Measurements from ENCODE around the gene INPP5K. TPM values are rescaled to one million over a fixed set of nuclear protein-coding genes. Genes with fewer than 3 reads are reported as not detected.

Gene INPP5K
- total RNA-seq, 1 experiment from 2014 or later = 29.4 TPM

GRCh38 chr17:1449412-1449967 is 66.9 kb downstream of the INPP5K start:
- no peaks in the 10 kb centered on the region for H4K20me1 ChIP-seq (ENCODE audit: control insufficient read depth, insufficient read depth, insufficient read length)
- no peak overlapping the region for H2AK5ac ChIP-seq (ENCODE audit: insufficient read length, low read length)
- H4K8ac ChIP-seq (replicated peaks; ENCODE audit: insufficient read length, low read depth, low read length) = no peak overlapping the region
- no peaks in the 10 kb centered on the region for H3K23me2 ChIP-seq (ENCODE audit: insufficient read length, low read depth, low read length, poor library complexity, severe bottlenecking)
- DNase-seq = no peak
- no peak overlapping the region for H2BK5ac ChIP-seq (ENCODE audit: insufficient read length, low read length)
- peaks cover 2% of the 10 kb centered on the region for H3K79me1 ChIP-seq (ENCODE audit: insufficient read depth, low read depth, low read length, poor library complexity, severe bottlenecking)
- no peaks in the 10 kb centered on the region; the same call in 1 of the 2 replicates for H3K4me1 ChIP-seq (ENCODE audit: insufficient read depth, low read length)
- H3K79me2 ChIP-seq (ENCODE audit: insufficient read depth, low read length) = peaks cover 48% of the 10 kb centered on the region
- H3K4me2 ChIP-seq (ENCODE audit: insufficient read depth, insufficient read length, low read length) = no peak overlapping the region
- Mint-ChIP-seq H3K27ac (0 out of 7 replicates have a peak overlapping the region, but pooled peaks of 1 of the 3 experiments have one; percentile 32), H3K9me3 (no peaks in the 10 kb centered on the region), H3K4me1 (peaks cover 7 to 10% of the 10 kb centered on the region in 2 experiments), H3K36me3 (ENCODE audit: insufficient read depth in 1 of 3, low read depth in 3 of 3) (peaks cover 15 to 44% (median 25%) of the 10 kb centered on the region in 3 experiments; a peak in 6 of 7 replicates), H3K4me3 (no peak overlapping the region), H3K27me3 (ENCODE audit: low read depth) (no peaks in the 10 kb centered on the region; the same call in 1 of the 2 replicates)
- no peaks in the 10 kb centered on the region for H3K9me3 ChIP-seq (ENCODE audit: control insufficient read depth, low read depth, low read length)
- no peak overlapping the region for H4K5ac ChIP-seq (ENCODE audit: insufficient read length, low read depth, low read length)
- no CpG with 5 or more reads among the region's 5 CpGs for WGBS (ENCODE audit: extremely low coverage, insufficient read length, low lambda C conversion rate)
- no peak overlapping the region for H3K18ac ChIP-seq (ENCODE audit: insufficient read length, low read depth, low read length)
- H2BK15ac ChIP-seq (ENCODE audit: low read depth, low read length) = no peak overlapping the region
- no peak overlapping the region for H4K91ac ChIP-seq (ENCODE audit: insufficient read length, low read depth, low read length)
- H3K4ac ChIP-seq (ENCODE audit: low read depth, low read length) = no peak overlapping the region
- no peak overlapping the region for H2BK20ac ChIP-seq (ENCODE audit: low read depth, low read length, poor library complexity, severe bottlenecking)
- H2BK120ac ChIP-seq (ENCODE audit: low read depth, low read length, poor library complexity, severe bottlenecking) = no peak overlapping the region
- H3T11ph ChIP-seq (ENCODE audit: low read length) = no peak overlapping the region
- no peak overlapping the region for H2BK12ac ChIP-seq (ENCODE audit: insufficient read length, low read depth, low read length)
- H2AFZ ChIP-seq (ENCODE audit: low read length) = no peak overlapping the region
- TF ChIP-seq CTCF (conservative IDR thresholded peaks at IDR 0.05) = no peak
- no peaks in the 10 kb centered on the region for H3K27me3 ChIP-seq (ENCODE audit: insufficient read depth, low read length)
- no peak overlapping the region for H3K14ac ChIP-seq (ENCODE audit: insufficient read depth, low read length)
- H3K9ac ChIP-seq (ENCODE audit: extremely low read depth, insufficient read length, low read length) = no peak overlapping the region
- H3K23ac ChIP-seq (ENCODE audit: insufficient read length, low read depth, low read length) = no peak overlapping the region
- no peak overlapping the region for H3K56ac ChIP-seq (ENCODE audit: insufficient read length, low read depth, low read length)
- no peak overlapping the region for H3K27ac ChIP-seq (ENCODE audit: insufficient read length, low read depth, low read length)

Data from H9 (cell line).